ENCODE data around the gene AHCY.
"Not testable (repeated sequence)": the region's sequence is repeated elsewhere in the genome, so short reads cannot be mapped to it uniquely, and the experiment has no call there.

- not testable (repeated sequence) for TF ChIP-seq POLR2A, POLR2AphosphoS5, CTCF (IDR thresholded peaks at IDR 0.05)
Measured at GRCh38 chr20:34330861-34331544, 27.8 kb upstream of the AHCY start.
